ENCODE data around the gene ARHGAP15. TPM values are rescaled to one million over a fixed set of nuclear protein-coding genes. Genes with fewer than 3 reads are reported as not detected.

Gene ARHGAP15
- total and polyA plus RNA-seq, 9 donors = 1.5 to 10.0 (median 2.6) TPM

DNA sequence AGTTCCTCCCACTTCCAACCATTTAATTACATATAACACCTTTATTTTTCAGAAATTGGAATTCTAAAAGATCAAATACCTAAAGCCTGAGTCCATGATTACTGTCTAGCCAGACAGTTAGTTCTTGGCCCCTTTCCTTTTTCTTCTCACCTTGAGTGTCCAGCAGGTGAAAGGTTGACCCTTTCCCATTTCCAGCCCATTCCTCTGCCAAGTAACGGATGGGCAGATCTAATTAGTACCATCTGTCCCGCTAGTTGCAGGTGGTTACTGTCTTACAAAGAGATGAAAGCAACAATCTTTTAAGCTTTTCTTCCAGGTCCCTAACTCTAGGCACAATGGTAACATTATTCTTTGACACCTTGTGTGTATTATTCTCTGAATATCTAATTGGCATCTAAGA lies 506.7 kb downstream of the ARHGAP15 start:
- intact Hi-C loops (cut with DNase I) = no loop called here
- no peak for DNase-seq
- Histone ChIP-seq H3K4me1 (ENCODE audit: insufficient read depth) (no peaks in the 10 kb centered on the region), H3K4me3 (no peak overlapping the region), H3K36me3 (no peaks in the 10 kb centered on the region), H3K27ac (no peak overlapping the region), H3K9me3 (no peaks in the 10 kb centered on the region), H3K27me3 (no peaks in the 10 kb centered on the region)
- WGBS, 3 donors = 89 to 93% (median 89%) methylated on average over 2 of the region's 2 CpGs
- no peak for TF ChIP-seq POLR2A (IDR thresholded peaks at IDR 0.05)
- TF ChIP-seq EP300 (IDR thresholded peaks at IDR 0.05) = no peak
- TF ChIP-seq, protein P1, sequence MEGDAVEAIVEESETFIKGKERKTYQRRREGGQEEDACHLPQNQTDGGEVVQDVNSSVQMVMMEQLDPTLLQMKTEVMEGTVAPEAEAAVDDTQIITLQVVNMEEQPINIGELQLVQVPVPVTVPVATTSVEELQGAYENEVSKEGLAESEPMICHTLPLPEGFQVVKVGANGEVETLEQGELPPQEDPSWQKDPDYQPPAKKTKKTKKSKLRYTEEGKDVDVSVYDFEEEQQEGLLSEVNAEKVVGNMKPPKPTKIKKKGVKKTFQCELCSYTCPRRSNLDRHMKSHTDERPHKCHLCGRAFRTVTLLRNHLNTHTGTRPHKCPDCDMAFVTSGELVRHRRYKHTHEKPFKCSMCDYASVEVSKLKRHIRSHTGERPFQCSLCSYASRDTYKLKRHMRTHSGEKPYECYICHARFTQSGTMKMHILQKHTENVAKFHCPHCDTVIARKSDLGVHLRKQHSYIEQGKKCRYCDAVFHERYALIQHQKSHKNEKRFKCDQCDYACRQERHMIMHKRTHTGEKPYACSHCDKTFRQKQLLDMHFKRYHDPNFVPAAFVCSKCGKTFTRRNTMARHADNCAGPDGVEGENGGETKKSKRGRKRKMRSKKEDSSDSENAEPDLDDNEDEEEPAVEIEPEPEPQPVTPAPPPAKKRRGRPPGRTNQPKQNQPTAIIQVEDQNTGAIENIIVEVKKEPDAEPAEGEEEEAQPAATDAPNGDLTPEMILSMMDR (IDR thresholded peaks at IDR 0.05) = no peak

DNA sequence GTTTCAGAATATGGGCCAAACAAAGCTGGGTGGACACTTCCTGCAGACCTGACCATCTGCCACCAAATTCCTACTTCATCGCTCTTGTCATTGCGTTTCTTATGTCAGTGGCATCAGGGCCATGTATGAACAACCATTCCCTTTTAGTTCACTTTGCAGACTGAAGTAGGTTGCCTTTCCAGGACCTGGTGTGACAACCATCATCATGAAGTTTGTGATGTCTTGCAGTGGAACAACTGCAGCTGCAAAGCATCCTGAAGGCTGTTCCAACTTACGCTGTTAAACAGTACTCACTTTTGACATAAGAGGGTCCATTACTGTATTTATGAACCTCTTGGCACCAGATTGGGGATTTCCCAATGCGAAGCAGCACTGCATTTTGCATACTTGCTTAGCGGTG lies 511.6 kb downstream of the ARHGAP15 start:
- Histone ChIP-seq H3K27me3 (no peaks in the 10 kb centered on the region), H3K9me3 (no peaks in the 10 kb centered on the region), H3K4me3 (no peak overlapping the region), H3K4me1 (ENCODE audit: insufficient read depth) (no peaks in the 10 kb centered on the region), H3K36me3 (no peaks in the 10 kb centered on the region), H3K27ac (no peak overlapping the region)
- WGBS, 3 donors = 72 to 89% (median 89%) methylated on average over 5 of the region's 5 CpGs
- TF ChIP-seq, protein P1 (IDR thresholded peaks at IDR 0.05) = no peak
- TF ChIP-seq POLR2A (IDR thresholded peaks at IDR 0.05) (no peak), EP300 (IDR thresholded peaks at IDR 0.05) (no peak)
- no peak for DNase-seq
- intact Hi-C loops (cut with DNase I) = no loop called here

DNA sequence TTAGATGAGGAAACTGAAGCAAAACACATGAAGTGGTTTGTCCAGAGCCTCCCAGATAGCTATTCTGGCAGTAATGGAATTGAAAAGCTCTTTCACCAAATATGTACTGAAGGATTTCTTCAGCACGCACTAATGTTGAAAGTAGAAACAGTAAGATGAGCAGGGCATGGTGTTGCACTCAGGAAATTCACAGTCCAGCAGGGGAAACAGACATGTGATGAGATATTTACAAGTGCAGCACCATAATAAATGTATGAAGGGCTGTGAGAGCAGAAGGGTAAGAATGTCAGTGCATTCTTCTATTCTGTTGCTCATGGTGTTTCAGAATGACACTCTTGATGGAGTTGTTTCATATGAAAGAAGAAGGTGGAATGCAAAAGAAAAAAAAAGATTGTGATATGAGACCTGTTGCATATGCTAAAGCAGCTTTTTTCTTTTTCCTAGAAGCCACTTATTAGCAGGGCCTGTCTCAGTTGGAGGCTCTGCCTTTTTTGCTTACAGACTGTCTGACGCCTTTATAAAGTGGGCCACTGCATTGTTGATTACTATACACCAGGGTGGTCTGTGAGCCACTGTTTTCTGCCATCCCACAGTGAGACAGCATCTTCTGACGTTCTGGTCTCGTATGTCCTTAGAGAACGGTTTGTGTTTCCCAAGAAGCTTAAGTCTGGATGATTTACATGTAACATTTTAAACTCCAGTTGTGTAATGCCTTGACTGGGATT lies 516.9 kb downstream of the ARHGAP15 start:
- Histone ChIP-seq H3K9me3 (no peaks in the 10 kb centered on the region), H3K36me3 (no peaks in the 10 kb centered on the region), H3K27ac (no peak overlapping the region), H3K4me3 (no peak overlapping the region), H3K27me3 (no peaks in the 10 kb centered on the region), H3K4me1 (ENCODE audit: insufficient read depth) (no peaks in the 10 kb centered on the region)
- WGBS, 3 donors = 83 to 90% (median 86%) methylated on average over 5 of the region's 5 CpGs
- DNase-seq = no peak
- intact Hi-C loops (cut with DNase I) = no loop called here
- TF ChIP-seq EP300 (IDR thresholded peaks at IDR 0.05) (no peak), POLR2A (IDR thresholded peaks at IDR 0.05) (no peak)

DNA sequence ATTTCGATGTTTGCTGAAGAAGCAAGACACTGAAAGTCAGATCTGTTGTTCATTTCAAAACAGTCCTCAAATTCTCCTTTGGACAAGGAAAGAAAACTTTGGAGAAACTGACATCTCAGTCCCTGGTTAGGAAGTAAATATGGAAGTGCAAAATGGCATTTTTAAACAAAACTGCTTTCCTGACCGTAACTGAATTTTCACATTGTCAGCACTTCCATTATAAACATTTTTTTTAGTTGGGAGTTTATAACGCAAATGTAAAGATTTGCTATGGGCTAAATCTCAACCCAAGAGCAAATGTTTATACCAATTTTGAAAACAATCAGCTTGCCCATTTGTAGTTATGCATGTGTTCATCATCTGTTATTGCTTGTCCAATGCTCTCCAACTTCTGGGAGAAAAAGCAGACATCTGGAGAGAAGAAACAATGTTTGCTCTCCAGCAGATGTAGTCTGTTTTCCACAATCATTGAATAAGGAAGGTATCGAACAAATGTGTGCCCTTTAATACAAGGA lies 520.1 kb downstream of the ARHGAP15 start:
- H3K27ac ChIP-seq = no peak overlapping the region

More for the DNA sequence above, 520.1 kb downstream of the ARHGAP15 start:
- Histone ChIP-seq H3K27me3 (no peaks in the 10 kb centered on the region), H3K4me1 (ENCODE audit: insufficient read depth) (no peaks in the 10 kb centered on the region), H3K36me3 (no peaks in the 10 kb centered on the region), H3K9me3 (no peaks in the 10 kb centered on the region), H3K4me3 (no peak overlapping the region)
- TF ChIP-seq POLR2A (IDR thresholded peaks at IDR 0.05) (no peak), EP300 (IDR thresholded peaks at IDR 0.05) (no peak)
- TF ChIP-seq, protein P1 (IDR thresholded peaks at IDR 0.05) = no peak
- 55 to 74% (median 63%) methylated on average over 4 of the region's 4 CpGs for WGBS, 3 donors
- intact Hi-C loops (cut with DNase I) = no loop called here
- no peak for DNase-seq
